HepG2 (cell line): ENCODE data around the gene NABP2. TPM values are rescaled to one million over a fixed set of nuclear protein-coding genes. Genes with fewer than 3 reads are reported as not detected.

Source experiments
- BCL6 ChIP-seq: IDR thresholded peaks from 2 replicates; pipeline ENCODE4 v1.6.1; 2016; ENCODE audit warnings: missing genetic modification reagents, missing compliant biosample characterization
- CAMTA2 ChIP-seq: sonication (generic); formaldehyde crosslinking; IDR thresholded peaks from 2 replicates; pipeline ENCODE4 v1.4.0; 2020; ENCODE audit warnings: mild to moderate bottlenecking, missing genetic modification reagents, borderline replicate concordance
- EEA1 ChIP-seq: sonication (generic); formaldehyde crosslinking; IDR thresholded peaks from 2 replicates; pipeline ENCODE4 v1.5.1; 2020; ENCODE audit warnings: mild to moderate bottlenecking, missing genetic modification reagents, borderline replicate concordance
- NRL ChIP-seq: sonication (generic); formaldehyde crosslinking; IDR thresholded peaks from 2 replicates; pipeline ENCODE4 v1.5.0; 2020; ENCODE audit warnings: missing genetic modification reagents, mild to moderate bottlenecking, moderate library complexity, borderline replicate concordance
- WIZ ChIP-seq: sonication (generic); formaldehyde crosslinking; IDR thresholded peaks from 2 replicates; pipeline ENCODE4 v1.5.1; 2020; ENCODE audit warnings: mild to moderate bottlenecking, missing genetic modification reagents
- ZNF235 ChIP-seq: sonication (generic); formaldehyde crosslinking; IDR thresholded peaks from 2 replicates; pipeline ENCODE4 v1.8.1; 2023; ENCODE audit warnings: mild to moderate bottlenecking, missing genetic modification reagents, borderline replicate concordance
- ZNF564 ChIP-seq: sonication (generic); formaldehyde crosslinking; IDR thresholded peaks from 2 replicates; pipeline ENCODE4 v1.8.1; 2023; ENCODE audit warnings: mild to moderate bottlenecking, missing genetic modification reagents
- ZNF780A ChIP-seq: sonication (generic); formaldehyde crosslinking; IDR thresholded peaks from 2 replicates; pipeline ENCODE4 v1.8.0; 2022; ENCODE audit warnings: mild to moderate bottlenecking, missing genetic modification reagents, moderate library complexity
- ZNF788 ChIP-seq: sonication (generic); formaldehyde crosslinking; IDR thresholded peaks from 2 replicates; pipeline ENCODE4 v1.5.0; 2020; ENCODE audit warnings: mild to moderate bottlenecking, missing genetic modification reagents, borderline replicate concordance
- ZSCAN21 ChIP-seq: sonication (generic); formaldehyde crosslinking; IDR thresholded peaks from 2 replicates; pipeline ENCODE4 v1.8.0; 2022; ENCODE audit warnings: mild to moderate bottlenecking, missing genetic modification reagents, moderate library complexity, borderline replicate concordance
- polyA plus RNA-seq, 8 experiments: library from polyadenylated mRNA; depleted of rRNA in 3 of 8; stranded (reverse) in 7 of 8; unstranded in 1 of 8; fragments of >200 nt; fragmentation: Illumina TruSeq in 4 of 8; extraction: Trizol in 4 of 8; gene quantifications; 2 replicates each; pipeline versions ENCODE4 v1.2.1 to v1.2.3, GENCODE V29; 2011 to 2016; ENCODE audit warnings: low read depth in 4 of 8, missing spikeins in 1 of 8, mixed read lengths in 1 of 8; ENCODE audit not compliant: insufficient read depth in 1 of 8
- total RNA-seq, 5 experiments: library from RNA; depleted of rRNA; stranded (reverse); fragments of >200 nt; fragmentation: Illumina TruSeq; extraction: Trizol; gene quantifications; 2 replicates each; pipeline ENCODE4 v1.2.3, GENCODE V29; 2016; ENCODE audit warnings: low read depth in 1 of 5
- TF ChIP-seq, protein P1 (sequence below): sonication (generic); formaldehyde crosslinking; IDR thresholded peaks from 2 replicates; pipeline ENCODE4 v1.4.0; 2020; ENCODE audit warnings: missing genetic modification reagents
- TF ChIP-seq, protein P2 (sequence below): sonication (generic); formaldehyde crosslinking; conservative IDR thresholded peaks from 2 replicates; pipeline ENCODE4 v1.4.0; 2020; ENCODE audit warnings: mild to moderate bottlenecking, missing genetic modification reagents, moderate library complexity
- TF ChIP-seq, protein P3 (sequence below): sonication (generic); formaldehyde crosslinking; IDR thresholded peaks from 2 replicates; pipeline ENCODE4 v1.8.1; 2023; ENCODE audit warnings: mild to moderate bottlenecking, missing genetic modification reagents
- TF ChIP-seq, protein P4 (sequence below): sonication (generic); formaldehyde crosslinking; IDR thresholded peaks from 2 replicates; pipeline ENCODE4 v1.5.0; 2020; ENCODE audit warnings: mild to moderate bottlenecking, missing genetic modification reagents, borderline replicate concordance

NABP2 gene
- total and polyA plus RNA-seq, 2 of the 13 experiments (the other 11 are each of a cell fraction or from before 2014, with no cell fraction given) = 33.2 to 35.5 TPM

DNA sequence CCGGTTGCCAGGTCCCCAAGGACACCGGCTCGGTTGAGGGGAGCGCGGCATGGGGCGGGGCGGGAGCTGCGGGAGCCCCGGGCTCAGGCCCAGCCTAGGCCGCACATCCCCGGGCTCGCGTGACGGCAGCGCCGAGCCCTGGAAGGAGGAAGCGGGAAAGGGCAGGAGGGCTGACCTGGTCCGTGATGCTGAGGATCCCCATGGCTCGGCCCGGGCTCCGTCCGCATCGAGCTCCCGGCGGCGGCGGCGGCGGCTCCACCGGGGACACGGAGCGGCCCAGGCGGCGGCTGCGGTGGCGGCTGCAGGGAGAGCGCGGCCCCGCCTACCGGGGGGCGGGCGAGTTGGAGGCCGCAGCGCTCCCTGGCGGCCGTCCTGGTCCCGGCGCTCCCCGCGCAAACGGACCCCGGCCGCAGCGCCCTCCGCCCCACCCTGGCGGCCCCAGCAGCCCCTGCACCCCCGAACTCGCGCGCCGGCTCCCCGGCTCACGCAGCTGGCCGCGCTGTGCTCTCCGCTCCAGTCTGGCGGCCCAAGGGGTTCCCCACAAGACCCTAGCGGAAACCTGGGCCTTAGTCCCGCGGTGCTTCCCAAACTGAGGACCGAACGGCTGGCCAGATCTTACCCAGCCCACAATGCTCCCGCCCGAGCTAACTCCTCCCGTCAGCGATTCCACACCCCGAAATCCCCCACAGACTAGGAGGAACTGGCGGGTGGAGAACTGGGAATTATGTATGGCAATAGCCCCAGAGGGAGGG is 34.1 kb downstream of the NABP2 start, which contains the start of gene ANKRD52 (continued):
- TF ChIP-seq, protein P1, sequence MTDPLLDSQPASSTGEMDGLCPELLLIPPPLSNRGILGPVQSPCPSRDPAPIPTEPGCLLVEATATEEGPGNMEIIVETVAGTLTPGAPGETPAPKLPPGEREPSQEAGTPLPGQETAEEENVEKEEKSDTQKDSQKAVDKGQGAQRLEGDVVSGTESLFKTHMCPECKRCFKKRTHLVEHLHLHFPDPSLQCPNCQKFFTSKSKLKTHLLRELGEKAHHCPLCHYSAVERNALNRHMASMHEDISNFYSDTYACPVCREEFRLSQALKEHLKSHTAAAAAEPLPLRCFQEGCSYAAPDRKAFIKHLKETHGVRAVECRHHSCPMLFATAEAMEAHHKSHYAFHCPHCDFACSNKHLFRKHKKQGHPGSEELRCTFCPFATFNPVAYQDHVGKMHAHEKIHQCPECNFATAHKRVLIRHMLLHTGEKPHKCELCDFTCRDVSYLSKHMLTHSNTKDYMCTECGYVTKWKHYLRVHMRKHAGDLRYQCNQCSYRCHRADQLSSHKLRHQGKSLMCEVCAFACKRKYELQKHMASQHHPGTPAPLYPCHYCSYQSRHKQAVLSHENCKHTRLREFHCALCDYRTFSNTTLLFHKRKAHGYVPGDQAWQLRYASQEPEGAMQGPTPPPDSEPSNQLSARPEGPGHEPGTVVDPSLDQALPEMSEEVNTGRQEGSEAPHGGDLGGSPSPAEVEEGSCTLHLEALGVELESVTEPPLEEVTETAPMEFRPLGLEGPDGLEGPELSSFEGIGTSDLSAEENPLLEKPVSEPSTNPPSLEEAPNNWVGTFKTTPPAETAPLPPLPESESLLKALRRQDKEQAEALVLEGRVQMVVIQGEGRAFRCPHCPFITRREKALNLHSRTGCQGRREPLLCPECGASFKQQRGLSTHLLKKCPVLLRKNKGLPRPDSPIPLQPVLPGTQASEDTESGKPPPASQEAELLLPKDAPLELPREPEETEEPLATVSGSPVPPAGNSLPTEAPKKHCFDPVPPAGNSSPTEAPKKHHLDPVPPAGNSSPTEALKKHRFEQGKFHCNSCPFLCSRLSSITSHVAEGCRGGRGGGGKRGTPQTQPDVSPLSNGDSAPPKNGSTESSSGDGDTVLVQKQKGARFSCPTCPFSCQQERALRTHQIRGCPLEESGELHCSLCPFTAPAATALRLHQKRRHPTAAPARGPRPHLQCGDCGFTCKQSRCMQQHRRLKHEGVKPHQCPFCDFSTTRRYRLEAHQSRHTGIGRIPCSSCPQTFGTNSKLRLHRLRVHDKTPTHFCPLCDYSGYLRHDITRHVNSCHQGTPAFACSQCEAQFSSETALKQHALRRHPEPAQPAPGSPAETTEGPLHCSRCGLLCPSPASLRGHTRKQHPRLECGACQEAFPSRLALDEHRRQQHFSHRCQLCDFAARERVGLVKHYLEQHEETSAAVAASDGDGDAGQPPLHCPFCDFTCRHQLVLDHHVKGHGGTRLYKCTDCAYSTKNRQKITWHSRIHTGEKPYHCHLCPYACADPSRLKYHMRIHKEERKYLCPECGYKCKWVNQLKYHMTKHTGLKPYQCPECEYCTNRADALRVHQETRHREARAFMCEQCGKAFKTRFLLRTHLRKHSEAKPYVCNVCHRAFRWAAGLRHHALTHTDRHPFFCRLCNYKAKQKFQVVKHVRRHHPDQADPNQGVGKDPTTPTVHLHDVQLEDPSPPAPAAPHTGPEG (CRISPR knock-in tag) = peak; percentile 76
- TF ChIP-seq CAMTA2 (CRISPR knock-in tag) = 0 out of 2 replicates have a peak, but pooled peaks have one; percentile 21
- TF ChIP-seq, protein P2, sequence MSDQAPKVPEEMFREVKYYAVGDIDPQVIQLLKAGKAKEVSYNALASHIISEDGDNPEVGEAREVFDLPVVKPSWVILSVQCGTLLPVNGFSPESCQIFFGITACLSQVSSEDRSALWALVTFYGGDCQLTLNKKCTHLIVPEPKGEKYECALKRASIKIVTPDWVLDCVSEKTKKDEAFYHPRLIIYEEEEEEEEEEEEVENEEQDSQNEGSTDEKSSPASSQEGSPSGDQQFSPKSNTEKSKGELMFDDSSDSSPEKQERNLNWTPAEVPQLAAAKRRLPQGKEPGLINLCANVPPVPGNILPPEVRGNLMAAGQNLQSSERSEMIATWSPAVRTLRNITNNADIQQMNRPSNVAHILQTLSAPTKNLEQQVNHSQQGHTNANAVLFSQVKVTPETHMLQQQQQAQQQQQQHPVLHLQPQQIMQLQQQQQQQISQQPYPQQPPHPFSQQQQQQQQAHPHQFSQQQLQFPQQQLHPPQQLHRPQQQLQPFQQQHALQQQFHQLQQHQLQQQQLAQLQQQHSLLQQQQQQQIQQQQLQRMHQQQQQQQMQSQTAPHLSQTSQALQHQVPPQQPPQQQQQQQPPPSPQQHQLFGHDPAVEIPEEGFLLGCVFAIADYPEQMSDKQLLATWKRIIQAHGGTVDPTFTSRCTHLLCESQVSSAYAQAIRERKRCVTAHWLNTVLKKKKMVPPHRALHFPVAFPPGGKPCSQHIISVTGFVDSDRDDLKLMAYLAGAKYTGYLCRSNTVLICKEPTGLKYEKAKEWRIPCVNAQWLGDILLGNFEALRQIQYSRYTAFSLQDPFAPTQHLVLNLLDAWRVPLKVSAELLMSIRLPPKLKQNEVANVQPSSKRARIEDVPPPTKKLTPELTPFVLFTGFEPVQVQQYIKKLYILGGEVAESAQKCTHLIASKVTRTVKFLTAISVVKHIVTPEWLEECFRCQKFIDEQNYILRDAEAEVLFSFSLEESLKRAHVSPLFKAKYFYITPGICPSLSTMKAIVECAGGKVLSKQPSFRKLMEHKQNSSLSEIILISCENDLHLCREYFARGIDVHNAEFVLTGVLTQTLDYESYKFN (CRISPR knock-in tag) = no peak
- peak; percentile 73; the same call in 1 of the 2 replicates for TF ChIP-seq ZNF564
- TF ChIP-seq ZNF235 (CRISPR knock-in tag) = peak; percentile 59; the same call in 1 of the 2 replicates
- TF ChIP-seq, protein P3, sequence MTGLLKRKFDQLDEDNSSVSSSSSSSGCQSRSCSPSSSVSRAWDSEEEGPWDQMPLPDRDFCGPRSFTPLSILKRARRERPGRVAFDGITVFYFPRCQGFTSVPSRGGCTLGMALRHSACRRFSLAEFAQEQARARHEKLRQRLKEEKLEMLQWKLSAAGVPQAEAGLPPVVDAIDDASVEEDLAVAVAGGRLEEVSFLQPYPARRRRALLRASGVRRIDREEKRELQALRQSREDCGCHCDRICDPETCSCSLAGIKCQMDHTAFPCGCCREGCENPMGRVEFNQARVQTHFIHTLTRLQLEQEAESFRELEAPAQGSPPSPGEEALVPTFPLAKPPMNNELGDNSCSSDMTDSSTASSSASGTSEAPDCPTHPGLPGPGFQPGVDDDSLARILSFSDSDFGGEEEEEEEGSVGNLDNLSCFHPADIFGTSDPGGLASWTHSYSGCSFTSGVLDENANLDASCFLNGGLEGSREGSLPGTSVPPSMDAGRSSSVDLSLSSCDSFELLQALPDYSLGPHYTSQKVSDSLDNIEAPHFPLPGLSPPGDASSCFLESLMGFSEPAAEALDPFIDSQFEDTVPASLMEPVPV = no peak
- peak; percentile 86 for TF ChIP-seq ZSCAN21 (CRISPR knock-in tag)
- TF ChIP-seq ZNF788 = peak; percentile 22; the same call in 1 of the 2 replicates
- peak; percentile 53; the same call in 1 of the 2 replicates for TF ChIP-seq ZNF780A (CRISPR knock-in tag)
- TF ChIP-seq, protein P4, sequence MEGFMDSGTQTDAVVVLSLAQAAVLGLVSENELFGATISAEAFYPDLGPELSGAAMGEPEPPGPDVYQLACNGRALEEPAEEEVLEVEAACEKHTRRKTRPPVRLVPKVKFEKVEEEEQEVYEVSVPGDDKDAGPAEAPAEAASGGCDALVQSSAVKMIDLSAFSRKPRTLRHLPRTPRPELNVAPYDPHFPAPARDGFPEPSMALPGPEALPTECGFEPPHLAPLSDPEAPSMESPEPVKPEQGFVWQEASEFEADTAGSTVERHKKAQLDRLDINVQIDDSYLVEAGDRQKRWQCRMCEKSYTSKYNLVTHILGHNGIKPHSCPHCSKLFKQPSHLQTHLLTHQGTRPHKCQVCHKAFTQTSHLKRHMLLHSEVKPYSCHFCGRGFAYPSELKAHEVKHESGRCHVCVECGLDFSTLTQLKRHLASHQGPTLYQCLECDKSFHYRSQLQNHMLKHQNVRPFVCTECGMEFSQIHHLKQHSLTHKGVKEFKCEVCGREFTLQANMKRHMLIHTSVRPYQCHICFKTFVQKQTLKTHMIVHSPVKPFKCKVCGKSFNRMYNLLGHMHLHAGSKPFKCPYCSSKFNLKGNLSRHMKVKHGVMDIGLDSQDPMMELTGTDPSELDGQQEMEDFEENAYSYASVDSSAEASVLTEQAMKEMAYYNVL (CRISPR knock-in tag) = 0 out of 2 replicates have a peak, but pooled peaks have one; percentile 18
- 0 out of 2 replicates have a peak, but pooled peaks have one; percentile 1 for TF ChIP-seq BCL6
- TF ChIP-seq NRL (CRISPR knock-in tag) = no peak; the same call in 1 of the 2 replicates
- 0 out of 2 replicates have a peak, but pooled peaks have one; percentile 44 for TF ChIP-seq WIZ (CRISPR knock-in tag)
- TF ChIP-seq EEA1 (CRISPR knock-in tag) = peak; percentile 76
